ENCODE results near the gene LIMS2.

The LIMS2 gene

GRCh38 chr2:127634626-127635379 lies 40.5 kb downstream of the LIMS2 start:
- DNase-seq (ENCODE audit: low read depth in 2 of 3, low spot score in 2 of 3), result no peak

GRCh38 chr2:127634066-127634617 lies 41.2 kb downstream of the LIMS2 start:
- no peak for DNase-seq (ENCODE audit: low read depth in 2 of 3, low spot score in 2 of 3)

- no peak for DNase-seq (ENCODE audit: low read depth in 2 of 3, low spot score in 2 of 3)
These were observed 41.7 kb downstream of the LIMS2 start for GRCh38 chr2:127633556-127634065.

GRCh38 chr2:127632592-127633489 lies 42.5 kb downstream of the LIMS2 start:
- DNase-seq (ENCODE audit: low read depth in 2 of 3, low spot score in 2 of 3), result no peak

GRCh38 chr2:127631997-127632581 lies 43.2 kb downstream of the LIMS2 start:
- no peak for DNase-seq (ENCODE audit: low read depth in 2 of 3, low spot score in 2 of 3)

- DNase-seq (ENCODE audit: low read depth in 2 of 3, low spot score in 2 of 3), result no peak
These were observed 43.8 kb downstream of the LIMS2 start for GRCh38 chr2:127631541-127631996.

- no peak for DNase-seq (ENCODE audit: low read depth in 2 of 3, low spot score in 2 of 3)
These were observed 44.3 kb downstream of the LIMS2 start for GRCh38 chr2:127630864-127631540.

- DNase-seq (ENCODE audit: low read depth in 2 of 3, low spot score in 2 of 3), result no peak
These were observed 45.0 kb downstream of the LIMS2 start for GRCh38 chr2:127630096-127630863.

- no peak for DNase-seq (ENCODE audit: low read depth in 2 of 3, low spot score in 2 of 3)
These were observed 45.7 kb downstream of the LIMS2 start for GRCh38 chr2:127629637-127630036.

GRCh38 chr2:127628767-127629614 lies 46.3 kb downstream of the LIMS2 start:
- no peak for DNase-seq (ENCODE audit: low read depth in 2 of 3, low spot score in 2 of 3)

- no peak for DNase-seq (ENCODE audit: low read depth in 2 of 3, low spot score in 2 of 3)
These were observed 47.4 kb downstream of the LIMS2 start for GRCh38 chr2:127627740-127628571.

- no peak for DNase-seq (ENCODE audit: low read depth in 2 of 3, low spot score in 2 of 3)
These were observed 48.2 kb downstream of the LIMS2 start for GRCh38 chr2:127626917-127627739.

GRCh38 chr2:127626175-127626574 lies 49.2 kb downstream of the LIMS2 start:
- DNase-seq (ENCODE audit: low read depth in 2 of 3, low spot score in 2 of 3), result no peak

- DNase-seq (ENCODE audit: low read depth in 2 of 3, low spot score in 2 of 3), result no peak
These were observed 49.8 kb downstream of the LIMS2 start for GRCh38 chr2:127625572-127625951.

- DNase-seq (ENCODE audit: low read depth in 2 of 3, low spot score in 2 of 3), result no peak
These were observed 50.4 kb downstream of the LIMS2 start for GRCh38 chr2:127624756-127625571.

- no peak for DNase-seq (ENCODE audit: low read depth in 2 of 3, low spot score in 2 of 3)
These were observed 51.0 kb downstream of the LIMS2 start for GRCh38 chr2:127624320-127624755.
